OCI-LY7 (cell line): ENCODE results near the gene ZNF726. TPM values are rescaled to one million over a fixed set of nuclear protein-coding genes. Genes with fewer than 3 reads are reported as not detected.

Experiments
- BruUV-seq: library from RNA; stranded (reverse); fragments of 400-500 nt; replicated peaks from 2 replicates; lab custom pipeline; 2021; lab: Mats Ljungman, UMichigan
- CTCF ChIA-PET: fragments of 300-600 bp; sonication (Branson Sonifier 250); formaldehyde crosslinking; loops from one replicate; lab custom pipeline; 2022; ENCODE audit warnings: antibody characterized with exemption; ENCODE audit not compliant: unreplicated experiment; lab: Charles Lee
- POLR2A ChIA-PET: fragments of 300-600 bp; sonication (Branson Sonifier 250); formaldehyde crosslinking; loops from one replicate; lab custom pipeline; 2022; ENCODE audit warnings: antibody characterized with exemption; lab: Charles Lee
- DNase-seq: peaks from one replicate; pipeline ENCODE4 v3.0.0-alpha.2; 2015; ENCODE audit warnings: low spot score
- H2AFZ ChIP-seq: fragments of 200-600 bp; sonication (generic), shearing (Covaris generic); 2 replicates; pipeline ENCODE4 v1.6.1; 2014; ENCODE audit warnings: mild to moderate bottlenecking, antibody characterized with exemption, low read length, moderate library complexity
- H3K27ac ChIP-seq: fragments of 200-600 bp; sonication (generic); 2 replicates; pipeline ENCODE4 v1.5.1; 2014; ENCODE audit warnings: mixed run types, low read depth, mild to moderate bottlenecking, moderate library complexity, low read length, inconsistent platforms; ENCODE audit not compliant: poor library complexity, severe bottlenecking
- H3K36me3 ChIP-seq: fragments of 200-600 bp; sonication (generic); 2 replicates; pipeline ENCODE4 v1.6.1; 2014; ENCODE audit warnings: mild to moderate bottlenecking, antibody characterized with exemption, low read length, moderate library complexity, mixed read lengths; ENCODE audit not compliant: insufficient read depth
- H3K4me1 ChIP-seq: fragments of 200-600 bp; sonication (generic); 2 replicates; pipeline ENCODE4 v1.5.1; 2014; ENCODE audit warnings: mild to moderate bottlenecking, low read length; ENCODE audit not compliant: insufficient read depth, poor library complexity, severe bottlenecking
- H3K4me2 ChIP-seq: fragments of 200-600 bp; sonication (generic); 2 replicates; pipeline ENCODE4 v1.6.1; 2014; ENCODE audit warnings: mild to moderate bottlenecking, low read length
- H3K4me3 ChIP-seq: fragments of 200-600 bp; sonication (generic); 2 replicates; pipeline ENCODE4 v1.5.1; 2014; ENCODE audit warnings: mild to moderate bottlenecking, low read depth, low read length; ENCODE audit not compliant: poor library complexity, severe bottlenecking
- H3K79me2 ChIP-seq: fragments of 200-600 bp; sonication (generic); 2 replicates; pipeline ENCODE4 v1.6.1; 2016; ENCODE audit warnings: low read depth, mild to moderate bottlenecking, low read length, moderate library complexity, mixed read lengths; ENCODE audit not compliant: insufficient read depth
- H3K9me2 ChIP-seq: fragments of 200-600 bp; sonication (generic); 2 replicates; pipeline ENCODE4 v1.6.1; 2016; ENCODE audit warnings: mild to moderate bottlenecking, low read length, mixed read lengths; ENCODE audit not compliant: insufficient read depth
- H3K9me3 ChIP-seq: fragments of 200-600 bp; sonication (generic); 2 replicates; pipeline ENCODE4 v1.6.1; 2014; ENCODE audit warnings: mild to moderate bottlenecking, mixed run types, low read length, mixed read lengths
- H4K20me1 ChIP-seq: fragments of 200-600 bp; sonication (generic); 2 replicates; pipeline ENCODE4 v1.6.1; 2014; ENCODE audit warnings: mild to moderate bottlenecking, antibody characterized with exemption, low read length, moderate library complexity, mixed read lengths; ENCODE audit not compliant: insufficient read depth
- EZH2phosphoT487 ChIP-seq: fragments of 200-600 bp; sonication (generic); IDR thresholded peaks from 2 replicates; pipeline ENCODE4 v1.6.1; 2018; ENCODE audit warnings: low read depth, borderline replicate concordance, mild to moderate bottlenecking, mixed run types, antibody characterized with exemption, low read length, moderate library complexity, mixed read lengths
- intact Hi-C: fragments of 100-400 bp; cut with micrococcal nuclease; formaldehyde crosslinking; loops from one replicate; pipeline ENCODE4 v1.10.0; 2022; ENCODE audit not compliant: unreplicated experiment
- total RNA-seq, 2 experiments: library from RNA; depleted of rRNA in 1 of 2; stranded (reverse); fragments of >200 nt in 1 of 2; shearing (Covaris generic) in 1 of 2; gene quantifications; 2 replicates each; pipeline ENCODE4 v1.2.3, GENCODE V29; 2014 to 2022
- TF ChIP-seq, protein P1 (sequence below): fragments of 200-600 bp; sonication (generic); conservative IDR thresholded peaks from 2 replicates; pipeline ENCODE4 v1.5.1; 2014; ENCODE audit warnings: mild to moderate bottlenecking, antibody characterized with exemption, low read length, moderate library complexity, mixed read lengths

Gene ZNF726
- total RNA-seq, 2 experiments from 2014 or later = 22.7 to 24.9 TPM

DNA sequence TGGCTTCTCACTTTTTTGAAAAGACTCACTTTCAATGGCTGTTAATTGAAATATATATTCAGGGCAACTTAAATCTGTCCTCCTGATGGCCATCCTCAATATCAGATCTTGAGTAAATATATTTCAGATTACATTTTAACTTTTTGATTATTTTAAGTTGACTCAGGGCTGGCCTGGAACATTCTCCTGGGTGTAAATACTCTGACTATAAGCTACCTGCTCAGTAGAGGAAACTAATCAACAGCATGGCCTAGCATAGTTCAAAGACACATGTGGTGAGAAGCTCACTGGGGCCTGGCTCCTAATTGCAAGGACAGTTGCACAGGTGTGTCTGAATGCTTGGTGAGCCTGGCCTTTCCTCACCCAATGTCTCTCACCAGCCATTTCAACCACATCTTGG lies 5.5 kb upstream of the ZNF726 start:
- H3K36me3 ChIP-seq = no peaks in the 10 kb centered on the region

DNA sequence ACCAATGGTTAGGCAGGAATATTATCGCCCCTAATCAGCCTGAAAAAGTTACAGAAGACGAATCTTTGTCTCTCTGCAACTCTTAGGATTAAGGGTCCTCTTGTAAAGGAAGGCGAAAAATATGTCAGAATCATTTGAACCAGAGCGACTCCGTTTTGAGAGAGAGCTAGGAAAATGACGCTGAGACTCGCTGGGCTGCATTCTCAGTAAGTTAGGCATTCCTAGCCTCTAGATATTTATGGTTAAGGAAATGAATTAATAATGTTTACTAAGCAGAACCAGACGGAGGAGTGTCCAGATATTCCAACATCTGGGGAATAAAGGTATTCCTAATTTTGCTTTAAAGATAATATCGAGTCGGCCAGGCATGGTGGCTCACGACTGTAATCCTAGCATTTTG lies 755 bp upstream of the ZNF726 start:
- no TSS peak for BruUV-seq
- no peak for DNase-seq
- Histone ChIP-seq H3K4me2 (0 out of 2 replicates have a peak overlapping the region, but pooled peaks have one; percentile 25), H3K9me3 (peaks cover 21% of the 10 kb centered on the region; the same call in 1 of the 2 replicates), H3K9me2 (no peaks in the 10 kb centered on the region; the same call in 1 of the 2 replicates), H3K36me3 (peaks cover 27% of the 10 kb centered on the region), H2AFZ (peak overlapping the region; percentile 88; the same call in 1 of the 2 replicates), H3K4me1 (peaks cover 4% of the 10 kb centered on the region), H3K27ac (no peak overlapping the region), H4K20me1 (no peaks in the 10 kb centered on the region), H3K79me2 (peaks cover 38% of the 10 kb centered on the region; the same call in 1 of the 2 replicates), H3K4me3 (no peak overlapping the region)
- TF ChIP-seq, protein P1, sequence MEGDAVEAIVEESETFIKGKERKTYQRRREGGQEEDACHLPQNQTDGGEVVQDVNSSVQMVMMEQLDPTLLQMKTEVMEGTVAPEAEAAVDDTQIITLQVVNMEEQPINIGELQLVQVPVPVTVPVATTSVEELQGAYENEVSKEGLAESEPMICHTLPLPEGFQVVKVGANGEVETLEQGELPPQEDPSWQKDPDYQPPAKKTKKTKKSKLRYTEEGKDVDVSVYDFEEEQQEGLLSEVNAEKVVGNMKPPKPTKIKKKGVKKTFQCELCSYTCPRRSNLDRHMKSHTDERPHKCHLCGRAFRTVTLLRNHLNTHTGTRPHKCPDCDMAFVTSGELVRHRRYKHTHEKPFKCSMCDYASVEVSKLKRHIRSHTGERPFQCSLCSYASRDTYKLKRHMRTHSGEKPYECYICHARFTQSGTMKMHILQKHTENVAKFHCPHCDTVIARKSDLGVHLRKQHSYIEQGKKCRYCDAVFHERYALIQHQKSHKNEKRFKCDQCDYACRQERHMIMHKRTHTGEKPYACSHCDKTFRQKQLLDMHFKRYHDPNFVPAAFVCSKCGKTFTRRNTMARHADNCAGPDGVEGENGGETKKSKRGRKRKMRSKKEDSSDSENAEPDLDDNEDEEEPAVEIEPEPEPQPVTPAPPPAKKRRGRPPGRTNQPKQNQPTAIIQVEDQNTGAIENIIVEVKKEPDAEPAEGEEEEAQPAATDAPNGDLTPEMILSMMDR = no peak
- TF ChIP-seq EZH2phosphoT487 = no peak
- intact Hi-C loops = no loop called here
- POLR2A ChIA-PET = no interaction called here
- CTCF ChIA-PET = no interaction called here

More for the DNA sequence above, 5.5 kb upstream of the ZNF726 start:
- no peak overlapping the region for H3K27ac ChIP-seq
- H2AFZ ChIP-seq = no peak overlapping the region
- intact Hi-C loops = no loop called here
- ChIA-PET CTCF (no interaction called here), POLR2A (interaction anchor here (0.5 to 0.6 kb wide), 2 partner anchors 10 to 12 kb away, joined by 3 to 7 read pairs; no protein-coding TSS in a partner anchor)
- no peak overlapping the region for H3K4me2 ChIP-seq
- no peak for DNase-seq
- no peaks in the 10 kb centered on the region for H4K20me1 ChIP-seq
- no peaks in the 10 kb centered on the region for H3K9me2 ChIP-seq
- no TSS peak for BruUV-seq
- H3K4me1 ChIP-seq = peaks cover under 1% of the 10 kb centered on the region
- H3K79me2 ChIP-seq = no peaks in the 10 kb centered on the region
- peaks cover 10% of the 10 kb centered on the region; the same call in 1 of the 2 replicates for H3K9me3 ChIP-seq
- no peak overlapping the region for H3K4me3 ChIP-seq
- TF ChIP-seq, protein P1 = no peak
- TF ChIP-seq EZH2phosphoT487 = no peak

DNA sequence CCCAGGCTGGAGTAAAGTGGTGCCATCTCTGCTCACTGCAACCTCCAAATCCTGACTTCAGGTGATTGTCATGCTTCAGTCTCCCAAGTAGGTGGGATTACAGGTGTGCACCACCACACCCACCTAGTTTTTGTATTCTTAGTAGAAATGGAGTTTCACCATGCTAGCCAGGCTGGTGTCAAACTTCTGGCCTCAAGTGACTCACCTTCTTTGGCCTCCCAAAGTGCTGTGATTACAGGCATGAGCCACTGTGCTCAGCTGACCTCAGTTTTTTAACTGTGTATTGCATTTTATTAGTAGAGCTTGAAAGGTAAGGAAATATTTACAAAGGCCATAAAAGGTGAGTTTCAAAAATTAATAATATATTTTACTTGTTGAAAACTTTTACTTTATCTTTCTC lies 2.3 kb downstream of the ZNF726 start:
- peaks cover 40% of the 10 kb centered on the region; the same call in 1 of the 2 replicates for H3K79me2 ChIP-seq
- H3K4me3 ChIP-seq = no peak overlapping the region
- intact Hi-C loops = no loop called here
- H2AFZ ChIP-seq = no peak overlapping the region
- no peak overlapping the region for H3K27ac ChIP-seq
- POLR2A ChIA-PET = no interaction called here
- TF ChIP-seq EZH2phosphoT487 = no peak
- TF ChIP-seq, protein P1 = no peak
- peaks cover 4% of the 10 kb centered on the region for H3K4me1 ChIP-seq
- 0 out of 2 replicates have a peak overlapping the region, but pooled peaks have one; percentile 12 for H3K4me2 ChIP-seq
- H3K9me2 ChIP-seq = no peaks in the 10 kb centered on the region; the same call in 1 of the 2 replicates
- CTCF ChIA-PET = no interaction called here
- peaks cover 21% of the 10 kb centered on the region; the same call in 1 of the 2 replicates for H3K9me3 ChIP-seq
- no peaks in the 10 kb centered on the region for H4K20me1 ChIP-seq
- no TSS peak for BruUV-seq
- no peak for DNase-seq
- peaks cover 57% of the 10 kb centered on the region for H3K36me3 ChIP-seq
